HepG2 (cell line): ENCODE measurements around the gene RANBP2. TPM values are rescaled to one million over a fixed set of nuclear protein-coding genes. Genes with fewer than 3 reads are reported as not detected.
"Not testable (repeated sequence)": the region's sequence is repeated elsewhere in the genome, so short reads cannot be mapped to it uniquely, and the experiment has no call there.

Experiments used
- ATAC-seq: fragments of 200-7000 bp; cut with Tn5 transposase; 3 replicates; pipeline ENCODE4 v1.9.1; 2020; ENCODE audit warnings: mild to moderate bottlenecking, moderate library complexity
- BruUV-seq: library from RNA; stranded (reverse); fragments of 400-500 nt; replicated peaks from 2 replicates; lab custom pipeline; 2021; lab: Mats Ljungman, UMichigan
- CTCF ChIA-PET: fragments of 300-600 bp; formaldehyde crosslinking; extraction: SDS; loops from one replicate; lab custom pipeline; 2021; ENCODE audit warnings: low total read pairs, inconsistent platforms, low intra/inter-chr PET ratio; lab: Yijun Ruan, JAX
- POLR2A ChIA-PET: fragments of 350-600 bp; sonication (Branson Sonifier 250); formaldehyde crosslinking; loops from one replicate; lab custom pipeline; 2020; ENCODE audit warnings: antibody characterized with exemption, inconsistent platforms; lab: Yijun Ruan, JAX
- DNase-seq: peaks from one replicate; pipeline ENCODE4 v3.0.0-alpha.2; 2015; ENCODE audit warnings: low spot score
- FAIRE-seq: peaks from 3 replicates; lab custom pipeline; 2011; peaks lifted over from hg19 to GRCh38; lab: Jason Lieb, UNC
- H2AFZ ChIP-seq: one replicate; pipeline ENCODE4 v1.6.1; 2011; ENCODE audit warnings: low read length, inconsistent platforms
- H3K27ac ChIP-seq: fragments of 300-600 bp; 3 replicates; pipeline ENCODE4 v1.8.0; 2011; ENCODE audit warnings: mixed run types, mild to moderate bottlenecking, mixed read lengths, low read length, inconsistent platforms; ENCODE audit not compliant: insufficient read depth; ENCODE audit errors: extremely low read length
- H3K27me3 ChIP-seq, 2 experiments: fragments of 200-600 bp in 1 of 2; 2 replicates in 1 of 2; 3 replicates in 1 of 2; pipeline versions ENCODE4 v1.6.0 to v1.8.0; 2011; ENCODE audit warnings: low read length in 2 of 2, mild to moderate bottlenecking in 2 of 2, moderate library complexity in 2 of 2, inconsistent platforms in 1 of 2; ENCODE audit not compliant: insufficient read depth in 2 of 2, control insufficient read depth in 1 of 2
- H3K36me3 ChIP-seq, 2 experiments: fragments of 200-600 bp in 1 of 2; replicated peaks in 1 of 2; 2 replicates in 1 of 2; 3 replicates in 1 of 2; pipeline versions ENCODE4 v1.5.1 to v1.8.0; 2011; ENCODE audit warnings: low read length in 2 of 2, inconsistent platforms in 1 of 2; ENCODE audit not compliant: insufficient read depth in 2 of 2, control insufficient read depth in 1 of 2
- H3K4me1 ChIP-seq: 2 replicates; pipeline ENCODE4 v1.5.1; 2012; ENCODE audit warnings: low read length, inconsistent platforms; ENCODE audit not compliant: insufficient read depth
- H3K4me2 ChIP-seq: 2 replicates; pipeline ENCODE4 v1.6.0; 2011; ENCODE audit warnings: low read depth, low read length, inconsistent platforms
- H3K4me3 ChIP-seq, 3 experiments: fragments of 200-600 bp in 1 of 3; sonication (generic), shearing (Covaris generic) in 1 of 3; replicated peaks in 1 of 3; 2 replicates each; pipeline ENCODE4 v1.5.1; 2011 to 2016; ENCODE audit warnings: low read length in 3 of 3, inconsistent platforms in 2 of 3, low read depth in 2 of 3, mild to moderate bottlenecking in 2 of 3, control low read depth in 1 of 3, mixed read lengths in 1 of 3; ENCODE audit not compliant: insufficient read depth in 1 of 3
- H3K79me2 ChIP-seq: one replicate; pipeline ENCODE4 v1.6.1; 2011; ENCODE audit warnings: low read length, inconsistent platforms; ENCODE audit not compliant: insufficient read depth
- H3K9ac ChIP-seq: 2 replicates; pipeline ENCODE4 v1.6.0; 2011; ENCODE audit warnings: mild to moderate bottlenecking, low read depth, low read length, inconsistent platforms; ENCODE audit not compliant: insufficient read depth
- H3K9me3 ChIP-seq: 2 replicates; pipeline ENCODE4 v1.5.1; 2012; ENCODE audit warnings: mild to moderate bottlenecking, low read length
- H4K20me1 ChIP-seq: 2 replicates; pipeline ENCODE4 v1.6.0; 2011; ENCODE audit warnings: inconsistent platforms, mild to moderate bottlenecking, low read length, moderate library complexity; ENCODE audit not compliant: insufficient read depth
- HNF4A ChIP-seq: sonication (generic); formaldehyde crosslinking; IDR thresholded peaks from 2 replicates; pipeline ENCODE4 v1.4.0; 2020; ENCODE audit warnings: missing genetic modification reagents
- STAG1 ChIP-seq: sonication (generic); formaldehyde crosslinking; IDR thresholded peaks from 2 replicates; pipeline ENCODE4 v1.4.0; 2020; ENCODE audit warnings: missing genetic modification reagents
- ZNF644 ChIP-seq: IDR thresholded peaks from 2 replicates; pipeline ENCODE4 v1.6.1; 2016; ENCODE audit warnings: low read depth
- WGBS: methylation state at CpG from one replicate; pipeline ENCODE4 v1.1.6; 2017; ENCODE audit warnings: low lambda C conversion rate; 5-methylcytosine and 5-hydroxymethylcytosine counted together
- in situ Hi-C: cut with HindIII; loops from 2 replicates; pipeline ENCODE4 v1.10.0; 2017; ENCODE audit warnings: low pct_unique_long_range_greater_than_20kb; ENCODE audit not compliant: extremely low pct_ligation_motif_present
- intact Hi-C: fragments of 100-400 bp; cut with micrococcal nuclease; formaldehyde crosslinking; loops from one replicate; pipeline ENCODE4 v1.10.0; 2022; ENCODE audit not compliant: unreplicated experiment
- polyA plus RNA-seq, 8 experiments: library from polyadenylated mRNA; depleted of rRNA in 3 of 8; stranded (reverse) in 7 of 8; unstranded in 1 of 8; fragments of >200 nt; fragmentation: Illumina TruSeq in 4 of 8; extraction: Trizol in 4 of 8; gene quantifications; 2 replicates each; pipeline versions ENCODE4 v1.2.1 to v1.2.3, GENCODE V29; 2011 to 2016; ENCODE audit warnings: low read depth in 4 of 8, missing spikeins in 1 of 8, mixed read lengths in 1 of 8; ENCODE audit not compliant: insufficient read depth in 1 of 8
- total RNA-seq, 5 experiments: library from RNA; depleted of rRNA; stranded (reverse); fragments of >200 nt; fragmentation: Illumina TruSeq; extraction: Trizol; gene quantifications; 2 replicates each; pipeline ENCODE4 v1.2.3, GENCODE V29; 2016; ENCODE audit warnings: low read depth in 1 of 5

The RANBP2 gene
- total and polyA plus RNA-seq, 2 of the 13 experiments (the other 11 are each of a cell fraction or from before 2014, with no cell fraction given) = 12.2 to 87.0 TPM

DNA sequence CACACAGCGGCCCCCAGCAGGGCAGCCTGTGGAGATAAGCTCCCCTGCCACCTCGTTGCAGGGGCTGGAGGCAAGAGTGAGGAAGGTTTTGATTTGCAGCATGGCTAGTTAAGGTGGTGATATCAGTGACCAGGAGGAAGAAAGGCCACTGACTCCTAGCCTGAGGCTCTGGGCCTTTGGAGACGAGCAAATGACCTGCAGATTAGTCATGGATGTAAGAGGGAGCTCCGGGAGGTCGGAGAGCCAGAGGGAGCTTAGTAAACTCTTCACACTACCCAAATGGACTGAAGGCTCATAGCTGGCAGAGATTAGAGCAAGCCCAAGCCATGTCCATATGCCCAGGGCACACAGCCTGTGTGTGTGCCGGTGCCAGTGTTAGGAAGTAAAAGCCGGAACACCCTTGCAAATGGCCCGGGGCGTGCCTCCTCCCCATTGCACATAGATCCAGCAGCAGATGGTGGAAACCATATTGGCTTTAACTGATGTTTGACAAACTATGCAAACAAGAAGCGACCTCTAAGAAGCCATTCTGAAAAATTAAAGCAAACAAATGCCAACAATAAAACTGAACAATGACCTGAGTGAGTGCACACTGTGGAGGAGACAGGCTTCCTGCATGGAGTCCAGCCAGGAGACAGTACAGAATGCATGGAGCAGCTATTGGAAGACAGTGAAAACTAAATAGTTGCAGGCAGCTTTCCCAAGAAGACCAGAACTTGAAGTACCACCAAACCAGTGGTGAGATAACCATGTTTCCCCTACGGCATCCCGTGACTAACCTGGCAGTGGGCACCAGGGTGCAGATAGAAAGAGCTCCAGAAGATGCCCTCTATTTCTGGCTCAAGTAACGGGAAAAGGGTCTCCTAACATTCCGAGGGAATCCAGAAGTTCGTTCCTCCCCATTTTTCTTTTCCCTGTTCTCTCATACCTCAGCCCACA is 30.2 kb upstream of the RANBP2 start:
- H3K27ac ChIP-seq, BruUV-seq, H3K36me3 ChIP-seq, H3K27me3 ChIP-seq, CTCF ChIA-PET, H3K79me2 ChIP-seq, H3K9ac ChIP-seq, FAIRE-seq, H2AFZ ChIP-seq, H3K4me3 ChIP-seq, H4K20me1 ChIP-seq, in situ Hi-C loops, H3K4me2 ChIP-seq, POLR2A ChIA-PET, intact Hi-C loops, H3K9me3 ChIP-seq, DNase-seq: not testable (repeated sequence)
- ATAC-seq = peak; percentile 49
- peaks cover 13% of the 10 kb centered on the region; the same call in 1 of the 2 replicates for H3K4me1 ChIP-seq
- WGBS = 71% methylated on average over 7 of the region's 15 CpGs

GRCh38 chr2:108690001-108690400 is 29.3 kb upstream of the RANBP2 start:
- intact Hi-C loops, H3K27ac ChIP-seq, BruUV-seq, in situ Hi-C loops, H3K27me3 ChIP-seq, H4K20me1 ChIP-seq, H3K4me3 ChIP-seq, CTCF ChIA-PET, H3K9me3 ChIP-seq, POLR2A ChIA-PET, H3K36me3 ChIP-seq, H3K4me2 ChIP-seq, FAIRE-seq, H3K79me2 ChIP-seq, H2AFZ ChIP-seq, H3K9ac ChIP-seq: not testable (repeated sequence)
- ATAC-seq = peak; percentile 98
- DNase-seq = peak; percentile 58
- no CpG with 5 or more reads among the region's 1 CpG for WGBS
- peaks cover 13% of the 10 kb centered on the region; the same call in 1 of the 2 replicates for H3K4me1 ChIP-seq
- peak; percentile 68 for TF ChIP-seq STAG1 (CRISPR knock-in tag)
- TF ChIP-seq ZNF644 (CRISPR knock-in tag) = 0 out of 2 replicates have a peak, but pooled peaks have one; percentile 8
- TF ChIP-seq HNF4A (CRISPR knock-in tag) = peak; percentile 69
